Measurements from ENCODE around the gene IL12RB1.
"Not testable (repeated sequence)": the region's sequence is repeated elsewhere in the genome, so short reads cannot be mapped to it uniquely, and the experiment has no call there.

IL12RB1 gene

DNA sequence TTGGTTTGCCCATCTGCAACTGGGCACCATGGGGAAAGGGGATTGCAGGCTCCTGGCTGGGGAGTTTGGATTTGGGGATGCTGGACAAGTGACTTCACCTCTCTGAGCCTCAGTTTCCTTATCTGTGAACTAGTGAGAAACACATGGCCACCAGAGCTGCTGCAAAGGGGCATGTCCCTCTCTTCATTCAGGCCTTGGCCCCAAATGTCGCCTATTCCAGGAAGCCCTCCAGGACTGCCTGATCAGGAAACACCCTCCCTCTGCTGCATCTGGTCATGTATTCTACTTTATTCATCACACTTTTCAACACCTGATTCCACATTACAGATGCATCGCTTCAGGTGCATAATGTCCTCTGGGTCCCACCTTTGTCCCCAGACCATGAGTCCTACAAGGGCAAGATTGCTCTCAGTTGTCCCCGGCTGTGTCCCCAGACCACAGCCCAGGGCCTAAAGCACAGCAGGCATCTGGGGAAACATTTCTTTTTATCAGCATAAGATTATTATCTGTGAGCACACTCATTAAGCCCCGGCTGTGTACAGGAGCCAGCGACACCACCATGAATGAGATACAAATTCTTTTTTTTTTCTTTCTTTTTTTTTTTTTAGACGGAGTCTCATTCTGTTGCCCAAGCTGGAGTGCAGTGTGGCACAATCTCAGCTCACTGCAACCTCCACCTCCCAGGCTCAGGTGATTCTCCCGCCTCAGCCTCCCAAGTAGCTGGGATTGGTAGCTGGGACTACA lies 41.3 kb downstream of the IL12RB1 start:
- peak overlapping the region; percentile 26 for H3K4me3 ChIP-seq (ENCODE audit: low read depth, low read length)
- TF ChIP-seq, protein P1, sequence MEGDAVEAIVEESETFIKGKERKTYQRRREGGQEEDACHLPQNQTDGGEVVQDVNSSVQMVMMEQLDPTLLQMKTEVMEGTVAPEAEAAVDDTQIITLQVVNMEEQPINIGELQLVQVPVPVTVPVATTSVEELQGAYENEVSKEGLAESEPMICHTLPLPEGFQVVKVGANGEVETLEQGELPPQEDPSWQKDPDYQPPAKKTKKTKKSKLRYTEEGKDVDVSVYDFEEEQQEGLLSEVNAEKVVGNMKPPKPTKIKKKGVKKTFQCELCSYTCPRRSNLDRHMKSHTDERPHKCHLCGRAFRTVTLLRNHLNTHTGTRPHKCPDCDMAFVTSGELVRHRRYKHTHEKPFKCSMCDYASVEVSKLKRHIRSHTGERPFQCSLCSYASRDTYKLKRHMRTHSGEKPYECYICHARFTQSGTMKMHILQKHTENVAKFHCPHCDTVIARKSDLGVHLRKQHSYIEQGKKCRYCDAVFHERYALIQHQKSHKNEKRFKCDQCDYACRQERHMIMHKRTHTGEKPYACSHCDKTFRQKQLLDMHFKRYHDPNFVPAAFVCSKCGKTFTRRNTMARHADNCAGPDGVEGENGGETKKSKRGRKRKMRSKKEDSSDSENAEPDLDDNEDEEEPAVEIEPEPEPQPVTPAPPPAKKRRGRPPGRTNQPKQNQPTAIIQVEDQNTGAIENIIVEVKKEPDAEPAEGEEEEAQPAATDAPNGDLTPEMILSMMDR (IDR thresholded peaks at IDR 0.05; ENCODE audit: low read depth, low read length): no peak

DNA sequence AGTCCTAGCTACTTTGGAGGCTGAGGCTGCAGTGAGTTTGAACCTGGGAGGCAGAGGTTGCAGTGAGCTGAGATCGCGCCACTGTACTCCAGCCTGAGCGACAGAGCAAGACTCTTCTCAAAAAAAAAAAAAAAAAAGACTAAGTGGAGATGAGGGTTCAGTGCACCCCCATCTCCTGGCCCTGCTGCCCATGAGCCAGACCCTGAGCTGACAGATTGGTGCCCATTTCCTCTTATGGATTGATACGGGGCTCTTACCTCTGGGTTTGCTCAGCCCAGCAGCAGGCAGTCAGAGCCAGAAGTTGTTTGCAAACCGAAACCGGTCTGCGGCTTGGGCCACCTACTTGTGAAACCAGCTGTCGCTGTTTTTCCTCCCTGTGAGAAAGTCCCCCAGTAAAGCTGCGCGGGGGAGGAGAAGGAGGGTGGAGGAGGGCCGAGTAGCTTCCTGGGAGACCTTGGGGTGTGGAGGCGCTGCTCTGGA lies 41.9 kb downstream of the IL12RB1 start:
- TF ChIP-seq, protein P1 (IDR thresholded peaks at IDR 0.05; ENCODE audit: low read depth, low read length): no peak
- H3K4me3 ChIP-seq (ENCODE audit: low read depth, low read length): peak overlapping the region; percentile 26

DNA sequence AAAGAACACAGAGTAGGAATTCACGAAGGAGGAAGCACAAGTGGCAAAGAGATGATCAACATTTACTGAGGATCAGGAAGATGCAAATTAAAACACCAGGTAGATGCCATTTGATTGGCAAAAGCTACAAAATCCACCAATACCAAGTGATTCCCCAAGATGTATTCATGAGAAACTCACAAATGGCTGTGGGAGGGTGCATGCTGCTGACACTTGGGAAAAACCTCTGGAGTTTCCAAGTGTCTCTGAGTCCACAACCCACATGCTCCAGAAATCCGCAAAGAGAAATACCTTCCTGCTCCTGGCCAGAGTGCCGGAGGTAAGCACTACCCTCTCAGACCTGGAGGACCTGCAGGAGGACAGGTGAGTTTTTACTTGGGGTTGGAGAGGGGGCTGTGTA lies 43.1 kb downstream of the IL12RB1 start:
- no peak overlapping the region for H3K4me3 ChIP-seq (ENCODE audit: low read depth, low read length)
- TF ChIP-seq, protein P1 (IDR thresholded peaks at IDR 0.05; ENCODE audit: low read depth, low read length): no peak

DNA sequence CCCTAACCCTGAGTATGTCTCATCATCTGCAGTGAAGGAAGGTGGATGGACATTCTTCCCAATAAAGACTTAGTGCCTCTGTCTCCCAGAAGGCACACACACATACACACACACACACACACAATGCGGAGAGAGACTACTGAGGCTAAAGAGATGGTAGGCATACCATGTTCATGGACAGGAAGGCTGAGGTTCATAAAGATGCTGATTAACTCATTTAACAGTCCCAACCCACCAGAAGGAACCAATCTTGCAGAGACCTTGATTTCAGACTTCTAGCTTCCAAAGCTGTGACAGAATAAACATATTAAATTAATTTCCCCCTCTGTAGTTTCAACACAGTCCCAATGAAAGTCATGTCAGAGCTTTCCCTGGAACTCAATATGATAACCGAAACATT lies 45.7 kb downstream of the IL12RB1 start:
- TF ChIP-seq, protein P1 (IDR thresholded peaks at IDR 0.05; ENCODE audit: low read depth, low read length): no peak
- no peak overlapping the region for H3K4me3 ChIP-seq (ENCODE audit: low read depth, low read length)

DNA sequence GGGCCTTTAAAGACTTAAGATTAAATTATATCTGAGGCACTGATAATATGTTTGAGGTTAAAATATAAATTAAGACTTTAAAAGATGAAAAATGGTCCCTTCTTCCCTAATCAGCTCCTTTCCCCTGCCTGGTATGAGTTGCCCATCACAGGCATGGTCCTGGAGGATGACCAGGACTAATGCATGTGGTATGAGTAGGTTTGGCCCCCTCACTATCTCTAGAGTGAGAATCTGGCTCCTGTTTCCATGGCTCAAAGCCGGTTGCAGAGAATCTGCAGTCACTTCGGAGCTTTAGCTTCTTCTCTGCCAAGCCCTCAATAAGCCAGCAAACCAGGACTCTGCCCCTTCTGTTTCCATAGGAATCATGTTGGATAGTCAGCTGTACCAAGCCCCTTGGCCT lies 54.6 kb downstream of the IL12RB1 start:
- H3K4me3 ChIP-seq (ENCODE audit: low read depth, low read length): not testable (repeated sequence)

DNA sequence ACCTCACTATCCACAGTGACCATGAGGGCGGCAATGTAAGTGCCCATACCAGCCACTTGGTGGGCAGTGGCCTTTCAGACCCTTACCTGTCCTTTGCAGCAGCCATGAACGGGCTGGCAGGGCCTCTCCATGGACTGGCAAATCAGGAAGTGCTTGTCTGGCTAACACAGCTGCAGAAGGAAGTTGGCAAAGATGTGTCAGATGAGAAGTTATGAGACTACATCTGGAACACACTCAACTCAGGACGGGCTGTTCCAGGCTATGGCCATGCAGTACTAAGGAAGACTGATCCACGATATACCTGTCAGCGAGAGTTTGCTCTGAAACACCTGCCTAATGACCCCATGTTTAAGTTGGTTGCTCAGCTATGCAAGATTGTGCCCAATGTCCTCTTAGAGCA lies 55.3 kb downstream of the IL12RB1 start:
- not testable (repeated sequence) for H3K4me3 ChIP-seq (ENCODE audit: low read depth, low read length)

DNA sequence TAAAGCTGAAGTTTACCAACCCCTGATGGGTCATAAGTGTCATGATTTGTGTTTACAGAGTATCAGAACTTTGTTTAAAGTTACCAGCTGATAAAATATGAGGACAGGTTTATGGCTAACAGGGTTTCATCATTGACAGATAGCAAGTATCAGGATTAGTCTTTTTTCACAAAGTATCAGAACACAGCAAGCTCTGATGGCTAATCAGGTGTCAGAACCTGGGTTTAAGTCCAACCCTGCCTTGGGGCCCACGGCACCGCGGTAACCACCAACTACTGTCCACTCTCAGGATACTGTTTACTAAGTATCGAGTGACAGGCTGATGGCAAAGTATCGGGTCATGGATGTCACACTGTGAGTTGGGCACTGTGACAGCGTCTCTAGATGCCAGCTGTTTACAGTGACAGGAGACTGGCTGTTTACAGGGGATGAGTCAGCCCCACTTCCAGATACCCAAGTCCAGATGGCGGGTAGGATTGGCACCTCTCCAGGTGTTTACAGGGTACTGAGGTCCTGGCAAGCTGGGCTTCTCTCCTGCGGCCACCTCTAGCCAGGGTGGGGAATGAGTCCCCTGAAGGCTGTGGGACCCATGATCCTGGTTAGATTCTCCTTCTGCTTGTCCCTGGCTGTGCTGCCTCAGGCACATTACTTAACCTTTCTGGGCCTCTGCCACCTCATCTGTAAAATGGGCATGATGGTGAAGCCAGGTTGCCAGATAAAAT lies 57.0 kb downstream of the IL12RB1 start:
- no peak overlapping the region for H3K4me3 ChIP-seq (ENCODE audit: low read depth, low read length)
- TF ChIP-seq, protein P1 (IDR thresholded peaks at IDR 0.05; ENCODE audit: low read depth, low read length): no peak

DNA sequence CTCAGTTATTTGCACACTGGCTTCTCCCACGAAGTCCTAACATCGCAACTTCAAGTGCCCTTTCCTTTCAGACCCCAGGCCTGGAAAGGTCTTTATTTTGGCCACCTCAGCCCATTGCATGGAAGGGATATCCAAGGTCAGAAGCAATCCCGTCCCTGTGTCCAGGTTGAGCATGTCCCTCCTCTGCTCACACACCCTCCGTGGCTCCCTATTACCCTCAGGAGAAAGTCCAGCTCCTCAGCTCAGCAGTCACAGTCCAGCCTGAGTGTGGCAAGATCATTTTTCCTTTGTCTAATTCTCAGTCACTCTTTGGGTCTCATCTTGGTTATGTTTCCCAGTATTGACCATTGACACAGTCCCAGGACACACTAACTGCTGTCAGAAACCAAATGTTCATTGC lies 59.6 kb downstream of the IL12RB1 start:
- TF ChIP-seq, protein P1 (IDR thresholded peaks at IDR 0.05; ENCODE audit: low read depth, low read length): no peak

More for the DNA sequence above, 59.6 kb downstream of the IL12RB1 start:
- no peak overlapping the region for H3K4me3 ChIP-seq (ENCODE audit: low read depth, low read length)

Measured in WI38 (cell line).